NCI-H226 (cell line): Measurements from ENCODE around the gene PHLDB3.

ENCODE experiments used
- DNase-seq: peaks from one replicate; pipeline ENCODE4 v3.0.0-alpha.2; 2015

The PHLDB3 gene

GRCh38 chr19:43496960-43497359 is 7.6 kb downstream of the PHLDB3 start:
- DNase-seq: no peak

GRCh38 chr19:43495082-43495481 is 9.5 kb downstream of the PHLDB3 start:
- DNase-seq: no peak

- no peak for DNase-seq
Measured at GRCh38 chr19:43490759-43491158, 13.8 kb downstream of the PHLDB3 start.

GRCh38 chr19:43489979-43490599 is 14.5 kb downstream of the PHLDB3 start:
- DNase-seq: no peak

- DNase-seq: no peak
Measured at GRCh38 chr19:43489310-43489709, 15.2 kb downstream of the PHLDB3 start.

GRCh38 chr19:43488179-43488578 is 16.4 kb downstream of the PHLDB3 start:
- no peak for DNase-seq

GRCh38 chr19:43486412-43486811 is 18.1 kb downstream of the PHLDB3 start:
- DNase-seq: no peak

GRCh38 chr19:43485951-43486350 is 18.6 kb downstream of the PHLDB3 start:
- DNase-seq: no peak

GRCh38 chr19:43483281-43483680 is 21.3 kb downstream of the PHLDB3 start:
- no peak for DNase-seq

GRCh38 chr19:43482193-43482592 is 22.4 kb downstream of the PHLDB3 start:
- DNase-seq: no peak

GRCh38 chr19:43481701-43482100 is 22.8 kb downstream of the PHLDB3 start:
- DNase-seq: no peak

GRCh38 chr19:43480574-43480973 is 24.0 kb downstream of the PHLDB3 start:
- no peak for DNase-seq

GRCh38 chr19:43479961-43480561 is 24.5 kb downstream of the PHLDB3 start:
- DNase-seq: no peak

- no peak for DNase-seq
Measured at GRCh38 chr19:43479226-43479625, 25.3 kb downstream of the PHLDB3 start.

GRCh38 chr19:43478323-43478722 is 26.2 kb downstream of the PHLDB3 start:
- no peak for DNase-seq

GRCh38 chr19:43476606-43477005 is 27.9 kb downstream of the PHLDB3 start:
- no peak for DNase-seq

- peak; percentile 81 for DNase-seq
Measured at GRCh38 chr19:43474986-43475705, 29.4 kb downstream of the PHLDB3 start.

GRCh38 chr19:43474487-43474886 is 30.1 kb downstream of the PHLDB3 start:
- DNase-seq: no peak

- no peak for DNase-seq
Measured at GRCh38 chr19:43471091-43471490, 33.5 kb downstream of the PHLDB3 start.

- DNase-seq: no peak
Measured at GRCh38 chr19:43470288-43470687, 34.3 kb downstream of the PHLDB3 start.

- no peak for DNase-seq
Measured at GRCh38 chr19:43469160-43469480, 35.4 kb downstream of the PHLDB3 start.

- no peak for DNase-seq
Measured at GRCh38 chr19:43468354-43469159, 36.0 kb downstream of the PHLDB3 start.

- no peak for DNase-seq
Measured at GRCh38 chr19:43467730-43468129, 36.8 kb downstream of the PHLDB3 start.

- DNase-seq: no peak
Measured at GRCh38 chr19:43467276-43467675, 37.3 kb downstream of the PHLDB3 start.
